HFFc6 (cell line): ENCODE data around the gene EFL1. TPM values are rescaled to one million over a fixed set of nuclear protein-coding genes. Genes with fewer than 3 reads are reported as not detected.
"Not testable (repeated sequence)": the region's sequence is repeated elsewhere in the genome, so short reads cannot be mapped to it uniquely, and the experiment has no call there.

Experiments
- DNase-seq: peaks from one replicate; pipeline ENCODE4 v3.0.0-alpha.2; 2018
- H3K27ac Mint-ChIP-seq: 2 replicates; pipeline ENCODE4 v1.8.0; 2020; ENCODE audit warnings: mild to moderate bottlenecking, mixed read lengths
- H3K27me3 Mint-ChIP-seq: 2 replicates; pipeline ENCODE4 v1.8.0; 2021; ENCODE audit warnings: mild to moderate bottlenecking, moderate library complexity, mixed read lengths; ENCODE audit not compliant: insufficient read depth
- H3K36me3 Mint-ChIP-seq: 2 replicates; pipeline ENCODE4 v1.8.0; 2021; ENCODE audit warnings: low read depth, mixed read lengths
- H3K4me1 Mint-ChIP-seq: 2 replicates; pipeline ENCODE4 v1.8.0; 2020; ENCODE audit warnings: low read depth, mixed read lengths
- H3K4me3 Mint-ChIP-seq: 2 replicates; pipeline ENCODE4 v1.8.0; 2020; ENCODE audit warnings: mild to moderate bottlenecking, moderate library complexity, mixed read lengths
- H3K9me3 Mint-ChIP-seq: 2 replicates; pipeline ENCODE4 v1.8.0; 2020; ENCODE audit warnings: mild to moderate bottlenecking, mixed read lengths
- total RNA-seq, 6 experiments: library from RNA; stranded (reverse); fragmentation: NEBNext Ultra II Directional; extraction: Animal tissue kit (Norgen Biotek cat#: 25700); gene quantifications; 2 replicates in 1 of 6; 3 replicates in 5 of 6; pipeline ENCODE4 v1.2.3, GENCODE V29; 2021
- TF ChIP-seq, protein P1 (sequence below): fragments of 200-600 bp; sonication (generic); IDR thresholded peaks from 2 replicates; pipeline ENCODE4 v1.5.0; 2021; ENCODE audit warnings: antibody characterized with exemption, mild to moderate bottlenecking

Gene EFL1
- total RNA-seq, 6 experiments from 2014 or later: 14.3 to 20.5 (median 18.5) TPM

DNA sequence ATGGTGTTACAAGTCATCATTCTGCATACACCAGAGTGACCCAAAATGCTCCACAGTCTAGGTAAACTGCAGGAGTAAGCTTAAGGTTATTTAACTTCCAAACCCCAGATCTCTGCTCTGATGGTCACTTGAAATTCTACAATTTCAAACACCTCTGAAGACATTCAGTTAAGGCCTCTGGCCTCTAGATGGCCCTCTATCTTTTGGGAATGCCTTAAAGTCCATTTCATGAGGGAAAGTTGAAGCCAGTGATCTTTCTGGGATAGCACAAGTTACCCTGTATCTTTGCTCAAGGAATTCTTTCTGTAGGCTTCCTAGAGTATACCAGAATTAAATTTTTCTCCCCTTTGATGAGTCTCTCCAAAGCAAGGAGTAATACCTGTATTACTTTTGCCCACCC is 18.7 kb upstream of the EFL1 start:
- H3K27ac Mint-ChIP-seq, H3K27me3 Mint-ChIP-seq, H3K4me3 Mint-ChIP-seq, H3K4me1 Mint-ChIP-seq, H3K36me3 Mint-ChIP-seq, H3K9me3 Mint-ChIP-seq, DNase-seq: not testable (repeated sequence)
- TF ChIP-seq, protein P1, sequence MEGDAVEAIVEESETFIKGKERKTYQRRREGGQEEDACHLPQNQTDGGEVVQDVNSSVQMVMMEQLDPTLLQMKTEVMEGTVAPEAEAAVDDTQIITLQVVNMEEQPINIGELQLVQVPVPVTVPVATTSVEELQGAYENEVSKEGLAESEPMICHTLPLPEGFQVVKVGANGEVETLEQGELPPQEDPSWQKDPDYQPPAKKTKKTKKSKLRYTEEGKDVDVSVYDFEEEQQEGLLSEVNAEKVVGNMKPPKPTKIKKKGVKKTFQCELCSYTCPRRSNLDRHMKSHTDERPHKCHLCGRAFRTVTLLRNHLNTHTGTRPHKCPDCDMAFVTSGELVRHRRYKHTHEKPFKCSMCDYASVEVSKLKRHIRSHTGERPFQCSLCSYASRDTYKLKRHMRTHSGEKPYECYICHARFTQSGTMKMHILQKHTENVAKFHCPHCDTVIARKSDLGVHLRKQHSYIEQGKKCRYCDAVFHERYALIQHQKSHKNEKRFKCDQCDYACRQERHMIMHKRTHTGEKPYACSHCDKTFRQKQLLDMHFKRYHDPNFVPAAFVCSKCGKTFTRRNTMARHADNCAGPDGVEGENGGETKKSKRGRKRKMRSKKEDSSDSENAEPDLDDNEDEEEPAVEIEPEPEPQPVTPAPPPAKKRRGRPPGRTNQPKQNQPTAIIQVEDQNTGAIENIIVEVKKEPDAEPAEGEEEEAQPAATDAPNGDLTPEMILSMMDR: peak; percentile 67

DNA sequence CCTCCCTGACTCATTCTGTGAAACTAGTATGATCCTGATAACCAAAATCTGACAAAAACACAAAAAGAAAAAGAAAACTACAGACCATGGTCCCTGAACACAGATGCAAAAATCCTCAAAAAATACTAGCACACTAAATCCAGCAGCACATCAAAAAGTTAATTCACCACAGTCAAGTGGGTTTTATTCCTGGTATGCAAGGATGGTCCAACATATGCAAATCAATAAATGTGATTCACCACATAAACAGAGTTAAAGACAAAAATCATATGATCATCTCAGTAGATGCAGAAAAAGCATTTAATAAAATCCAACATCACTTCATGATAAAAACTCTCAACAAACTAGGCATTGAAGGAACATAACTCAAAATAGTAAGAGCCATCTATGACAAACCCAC is 12.9 kb upstream of the EFL1 start:
- DNase-seq: no peak
- no peak overlapping the region for H3K27ac Mint-ChIP-seq
- peaks cover 19% of the 10 kb centered on the region; the same call in 1 of the 2 replicates for H3K9me3 Mint-ChIP-seq
- peaks cover 16% of the 10 kb centered on the region; the same call in 1 of the 2 replicates for H3K36me3 Mint-ChIP-seq
- no peak overlapping the region for H3K4me3 Mint-ChIP-seq
- H3K4me1 Mint-ChIP-seq: no peaks in the 10 kb centered on the region
- peaks cover 10% of the 10 kb centered on the region for H3K27me3 Mint-ChIP-seq
- TF ChIP-seq, protein P1: no peak

DNA sequence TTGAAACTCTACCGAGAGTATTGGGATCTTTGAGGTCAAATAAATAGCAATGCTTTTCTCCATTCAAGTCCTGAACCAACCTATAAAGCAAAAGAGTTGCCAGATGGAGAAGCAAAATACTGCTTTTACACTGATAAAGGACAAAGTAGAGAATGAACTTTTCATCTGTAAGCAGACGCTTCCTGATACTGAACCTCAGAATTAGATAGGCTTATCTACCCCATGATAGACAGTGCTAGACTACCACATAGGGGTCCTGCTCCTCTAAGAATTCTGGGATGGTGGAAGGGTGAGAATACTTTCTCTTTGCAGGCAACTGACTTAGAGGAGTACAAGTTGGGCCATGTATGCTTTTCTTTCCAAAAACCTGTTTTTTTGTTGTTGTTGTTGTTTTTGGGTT is 9.6 kb upstream of the EFL1 start:
- H3K4me1 Mint-ChIP-seq: peaks cover 4% of the 10 kb centered on the region; the same call in 1 of the 2 replicates
- H3K9me3 Mint-ChIP-seq: peaks cover 19% of the 10 kb centered on the region; the same call in 1 of the 2 replicates
- H3K36me3 Mint-ChIP-seq: peaks cover 16% of the 10 kb centered on the region; the same call in 1 of the 2 replicates
- no peak for DNase-seq
- H3K27ac Mint-ChIP-seq: no peak overlapping the region
- no peak overlapping the region for H3K4me3 Mint-ChIP-seq
- peaks cover 5% of the 10 kb centered on the region for H3K27me3 Mint-ChIP-seq
- TF ChIP-seq, protein P1: no peak

DNA sequence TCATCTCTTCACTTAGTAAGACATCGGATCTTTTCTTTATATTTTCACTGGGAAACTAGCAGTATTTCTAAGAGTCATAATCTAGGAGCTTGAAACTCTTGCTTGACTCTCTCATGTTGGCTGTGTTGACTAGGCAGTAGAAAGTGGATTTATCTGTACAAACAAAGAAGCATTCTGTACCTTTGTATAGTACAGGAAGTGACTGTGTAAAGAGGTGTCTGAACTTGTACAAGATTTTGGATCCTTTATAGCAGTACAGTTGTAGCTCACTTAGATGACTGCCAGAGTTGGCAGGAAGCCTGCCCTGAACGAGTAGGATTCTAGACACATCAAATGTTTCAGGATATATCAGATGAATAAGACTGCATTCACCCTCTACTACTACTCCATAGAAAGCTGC is 5.9 kb upstream of the EFL1 start:
- not testable (repeated sequence) for H3K9me3 Mint-ChIP-seq, H3K4me3 Mint-ChIP-seq, H3K27ac Mint-ChIP-seq, H3K27me3 Mint-ChIP-seq, H3K4me1 Mint-ChIP-seq, H3K36me3 Mint-ChIP-seq, DNase-seq

DNA sequence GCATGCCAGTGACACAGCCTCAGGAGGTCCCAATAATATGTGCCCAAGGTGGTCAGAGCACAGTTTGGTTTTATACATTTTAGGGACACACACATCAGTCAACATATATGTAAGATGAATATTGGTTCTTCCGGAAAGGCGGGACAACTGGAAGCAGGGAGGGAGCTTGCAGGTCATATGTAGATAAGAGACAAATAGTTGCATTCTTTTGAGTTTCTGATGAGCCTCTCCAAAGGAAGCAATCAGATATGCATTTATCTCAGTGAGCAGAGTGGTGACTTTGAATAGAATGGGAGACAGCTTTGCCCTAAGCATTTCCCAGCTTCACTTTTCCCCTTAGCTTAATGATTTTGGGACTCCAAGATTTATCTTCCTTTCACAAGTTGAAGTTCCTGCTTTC is 4.6 kb upstream of the EFL1 start:
- DNase-seq, H3K27ac Mint-ChIP-seq, H3K36me3 Mint-ChIP-seq, H3K4me3 Mint-ChIP-seq, H3K27me3 Mint-ChIP-seq, H3K9me3 Mint-ChIP-seq: not testable (repeated sequence)
- H3K4me1 Mint-ChIP-seq: peaks cover 14% of the 10 kb centered on the region

DNA sequence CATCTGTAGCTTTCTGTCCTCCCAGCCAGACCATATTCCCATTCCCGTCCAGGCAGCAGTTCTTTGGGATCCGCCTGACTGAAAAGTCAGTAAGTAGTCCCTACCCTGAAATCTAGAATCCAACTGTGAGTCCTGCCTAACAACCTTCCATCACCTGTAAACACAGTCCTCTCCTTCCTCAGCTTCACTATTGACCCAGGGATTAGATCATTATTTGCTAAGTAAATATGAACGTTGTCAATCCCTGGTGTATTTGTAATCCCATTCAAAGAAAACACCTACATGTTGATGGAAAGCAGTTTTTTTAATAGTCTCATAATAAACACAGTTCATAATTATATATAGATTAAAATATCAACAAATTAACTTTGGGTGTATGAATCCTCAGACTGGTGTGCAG is 816 bp upstream of the EFL1 start:
- peaks cover 14% of the 10 kb centered on the region for H3K36me3 Mint-ChIP-seq
- DNase-seq: no peak
- H3K27ac Mint-ChIP-seq: peak overlapping the region; percentile 85
- H3K4me1 Mint-ChIP-seq: peaks cover 33% of the 10 kb centered on the region
- TF ChIP-seq, protein P1: no peak
- peaks cover 1% of the 10 kb centered on the region; the same call in 1 of the 2 replicates for H3K27me3 Mint-ChIP-seq
- no peaks in the 10 kb centered on the region for H3K9me3 Mint-ChIP-seq
- H3K4me3 Mint-ChIP-seq: peak overlapping the region; percentile 97

DNA sequence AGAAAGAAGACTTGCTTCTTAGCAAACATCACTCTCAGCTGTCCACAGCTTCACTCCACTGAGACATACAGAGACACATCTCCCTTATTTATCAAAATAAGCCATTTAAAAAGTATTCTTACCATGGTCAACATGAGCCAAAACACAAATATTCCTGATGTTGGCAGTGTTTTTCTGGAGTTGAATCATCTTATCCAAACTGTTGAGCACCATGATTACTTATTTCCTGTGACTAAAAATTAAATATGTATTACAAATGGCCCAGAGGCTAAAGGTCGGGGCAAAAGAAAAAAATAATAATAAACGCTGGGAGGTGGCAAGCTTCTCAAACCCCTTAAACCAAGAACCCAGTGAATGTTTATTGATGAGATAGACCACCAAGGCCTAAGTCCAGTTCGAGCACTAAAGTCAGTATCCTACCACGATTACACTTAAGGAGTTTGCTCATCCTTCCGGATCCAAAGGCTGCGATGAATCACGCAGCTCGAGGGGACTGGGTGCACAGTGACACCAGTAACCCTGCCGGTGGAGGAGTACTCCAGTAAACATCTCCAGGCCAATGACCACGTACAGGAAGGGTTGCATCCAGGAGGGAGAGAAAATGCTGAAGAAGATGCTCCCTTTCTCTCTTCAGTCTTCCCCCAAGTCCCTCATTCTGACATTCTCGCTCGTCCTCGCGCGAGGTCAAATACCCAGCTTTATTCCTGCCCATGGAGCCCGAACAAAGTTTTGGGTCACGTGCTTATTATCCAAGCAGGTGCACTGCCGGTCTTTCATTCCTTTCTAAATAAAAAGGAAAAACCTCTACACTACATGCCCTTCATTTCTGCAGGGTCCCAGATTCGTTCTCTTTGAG is 740 bp downstream of the EFL1 start:
- DNase-seq: peak; percentile 77
- Mint-ChIP-seq H3K36me3 (peaks cover 21% of the 10 kb centered on the region), H3K27ac (peak overlapping the region; percentile 85), H3K4me3 (peak overlapping the region; percentile 97), H3K4me1 (peaks cover 32% of the 10 kb centered on the region)
- not testable (repeated sequence) for H3K9me3 Mint-ChIP-seq, H3K27me3 Mint-ChIP-seq

DNA sequence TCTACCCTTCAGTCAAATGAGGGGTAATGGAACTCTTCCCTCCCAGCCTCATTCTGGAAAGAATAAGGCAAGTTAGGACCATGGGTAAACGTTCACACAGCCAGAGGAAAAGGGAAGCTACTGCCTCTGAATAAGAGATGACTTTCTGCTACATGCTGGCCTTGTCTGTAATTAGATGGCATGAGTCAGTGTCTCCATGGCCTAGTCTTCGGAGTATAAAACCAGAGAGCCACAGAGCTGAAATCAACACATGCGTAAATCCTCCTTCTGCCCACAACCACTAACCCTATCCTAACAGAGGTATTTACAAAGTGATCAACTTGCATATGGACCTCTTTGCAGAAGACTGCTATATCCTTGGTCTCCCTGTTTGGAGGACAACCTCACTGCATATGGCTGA is 14.3 kb downstream of the EFL1 start:
- not testable (repeated sequence) for H3K9me3 Mint-ChIP-seq, H3K4me3 Mint-ChIP-seq, H3K27me3 Mint-ChIP-seq
- H3K36me3 Mint-ChIP-seq: peaks cover 28% of the 10 kb centered on the region
- H3K27ac Mint-ChIP-seq: peak overlapping the region; percentile 75
- H3K4me1 Mint-ChIP-seq: peaks cover 41% of the 10 kb centered on the region
- peak; percentile 51 for DNase-seq

DNA sequence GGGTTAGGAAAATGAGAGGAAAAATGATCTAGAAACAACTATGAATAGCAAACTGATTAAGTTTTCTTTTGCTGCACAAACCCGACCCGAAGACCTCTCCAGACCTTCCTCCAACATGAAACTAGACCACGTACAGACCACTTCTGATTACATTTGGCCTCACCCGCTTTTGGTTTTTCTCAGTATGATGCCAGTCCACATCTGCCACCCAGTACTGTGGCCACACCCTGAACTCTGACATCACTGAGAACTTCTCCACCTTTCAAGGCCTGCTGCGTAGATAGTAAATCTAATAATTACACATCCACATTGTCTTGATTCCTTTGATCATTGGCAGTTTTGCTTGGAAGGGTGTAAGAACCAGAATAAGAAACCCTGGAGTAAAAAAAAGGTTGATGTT is 16.6 kb downstream of the EFL1 start:
- H3K27me3 Mint-ChIP-seq, H3K9me3 Mint-ChIP-seq, H3K4me3 Mint-ChIP-seq, DNase-seq: not testable (repeated sequence)
- 0 out of 2 replicates have a peak overlapping the region, but pooled peaks have one; percentile 15 for H3K27ac Mint-ChIP-seq
- H3K36me3 Mint-ChIP-seq: peaks cover 18% of the 10 kb centered on the region
- peaks cover 50% of the 10 kb centered on the region for H3K4me1 Mint-ChIP-seq

DNA sequence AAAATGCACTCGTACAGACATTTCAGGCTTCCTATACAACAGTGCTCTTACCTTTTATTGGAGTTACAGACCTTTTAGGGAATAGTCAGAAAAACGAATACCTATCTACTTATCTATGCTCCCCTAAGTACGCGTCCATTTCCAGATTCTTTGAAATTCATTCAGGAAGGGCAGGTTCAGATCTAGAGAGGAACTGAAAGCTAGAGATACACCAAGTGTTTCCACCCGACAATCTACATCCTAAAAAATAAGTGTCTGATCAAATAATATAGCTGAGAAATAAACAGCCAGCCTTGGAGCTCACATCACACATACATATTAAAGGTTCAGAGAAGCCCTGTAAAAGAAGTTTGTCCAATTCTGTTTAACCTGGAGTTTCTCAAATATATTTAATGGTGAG is 18.9 kb downstream of the EFL1 start:
- DNase-seq, H3K27me3 Mint-ChIP-seq, H3K9me3 Mint-ChIP-seq, H3K4me3 Mint-ChIP-seq: not testable (repeated sequence)
- peaks cover 32% of the 10 kb centered on the region for H3K36me3 Mint-ChIP-seq
- peak overlapping the region; percentile 32; the same call in 1 of the 2 replicates for H3K27ac Mint-ChIP-seq
- H3K4me1 Mint-ChIP-seq: peaks cover 47% of the 10 kb centered on the region
